Gastrocnemius medialis (tissue), 4 donors: ENCODE data around the gene SFMBT1.

Source experiments
- POLR2A ChIP-seq, 2 donors: fragments of 450-650 bp; IDR thresholded peaks; one replicate each; pipeline ENCODE4 v1.6.1; 2017; ENCODE audit warnings: antibody characterized with exemption in 2 of 2, mild to moderate bottlenecking in 2 of 2, moderate library complexity in 2 of 2
- TF ChIP-seq, protein P1 (sequence below), 5 experiments: fragments of 450-650 bp in 3 of 5; fragments of 200-600 bp in 2 of 5; sonication (generic) in 2 of 5; IDR thresholded peaks in 4 of 5; conservative IDR thresholded peaks in 1 of 5; 1 replicate in 4 of 5; 2 replicates in 1 of 5; pipeline ENCODE4 v1.5.1; 2016 to 2019; ENCODE audit warnings: antibody characterized with exemption in 5 of 5, mild to moderate bottlenecking in 3 of 5, moderate library complexity in 3 of 5

DNA sequence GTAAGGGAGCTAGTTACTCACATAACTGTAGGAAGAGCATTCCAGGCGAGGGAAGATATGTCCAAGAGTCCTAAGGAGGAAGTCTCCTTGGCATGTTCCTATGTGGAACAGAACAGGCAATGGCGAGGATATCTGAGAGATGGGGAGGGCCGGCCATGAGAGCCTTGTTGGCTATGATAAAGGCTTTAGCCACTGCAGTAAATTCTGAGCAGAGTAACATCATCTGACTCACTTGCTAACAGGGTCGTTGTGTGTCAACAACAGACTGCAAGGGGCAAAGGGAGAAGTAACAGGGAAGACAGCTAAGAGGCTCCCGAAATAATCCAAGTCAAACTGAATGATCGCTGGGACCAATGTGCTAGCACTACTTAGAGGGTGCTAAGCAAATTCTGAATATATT lies 21.6 kb downstream of the SFMBT1 start:
- TF ChIP-seq POLR2A (IDR thresholded peaks at IDR 0.05), result no peak
- TF ChIP-seq, protein P1, sequence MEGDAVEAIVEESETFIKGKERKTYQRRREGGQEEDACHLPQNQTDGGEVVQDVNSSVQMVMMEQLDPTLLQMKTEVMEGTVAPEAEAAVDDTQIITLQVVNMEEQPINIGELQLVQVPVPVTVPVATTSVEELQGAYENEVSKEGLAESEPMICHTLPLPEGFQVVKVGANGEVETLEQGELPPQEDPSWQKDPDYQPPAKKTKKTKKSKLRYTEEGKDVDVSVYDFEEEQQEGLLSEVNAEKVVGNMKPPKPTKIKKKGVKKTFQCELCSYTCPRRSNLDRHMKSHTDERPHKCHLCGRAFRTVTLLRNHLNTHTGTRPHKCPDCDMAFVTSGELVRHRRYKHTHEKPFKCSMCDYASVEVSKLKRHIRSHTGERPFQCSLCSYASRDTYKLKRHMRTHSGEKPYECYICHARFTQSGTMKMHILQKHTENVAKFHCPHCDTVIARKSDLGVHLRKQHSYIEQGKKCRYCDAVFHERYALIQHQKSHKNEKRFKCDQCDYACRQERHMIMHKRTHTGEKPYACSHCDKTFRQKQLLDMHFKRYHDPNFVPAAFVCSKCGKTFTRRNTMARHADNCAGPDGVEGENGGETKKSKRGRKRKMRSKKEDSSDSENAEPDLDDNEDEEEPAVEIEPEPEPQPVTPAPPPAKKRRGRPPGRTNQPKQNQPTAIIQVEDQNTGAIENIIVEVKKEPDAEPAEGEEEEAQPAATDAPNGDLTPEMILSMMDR (IDR thresholded peaks at IDR 0.05 in 4 of 5, conservative IDR thresholded peaks at IDR 0.05 in 1 of 5), result no peak
